ENCODE data around the gene PRDM16. TPM values are rescaled to one million over a fixed set of nuclear protein-coding genes. Genes with fewer than 3 reads are reported as not detected.
"Not testable (repeated sequence)": the region's sequence is repeated elsewhere in the genome, so short reads cannot be mapped to it uniquely, and the experiment has no call there.

The PRDM16 gene
- polyA plus RNA-seq, 2 of the 4 experiments (the other 2 are of a cell fraction): 0.03 to 0.35 TPM

DNA sequence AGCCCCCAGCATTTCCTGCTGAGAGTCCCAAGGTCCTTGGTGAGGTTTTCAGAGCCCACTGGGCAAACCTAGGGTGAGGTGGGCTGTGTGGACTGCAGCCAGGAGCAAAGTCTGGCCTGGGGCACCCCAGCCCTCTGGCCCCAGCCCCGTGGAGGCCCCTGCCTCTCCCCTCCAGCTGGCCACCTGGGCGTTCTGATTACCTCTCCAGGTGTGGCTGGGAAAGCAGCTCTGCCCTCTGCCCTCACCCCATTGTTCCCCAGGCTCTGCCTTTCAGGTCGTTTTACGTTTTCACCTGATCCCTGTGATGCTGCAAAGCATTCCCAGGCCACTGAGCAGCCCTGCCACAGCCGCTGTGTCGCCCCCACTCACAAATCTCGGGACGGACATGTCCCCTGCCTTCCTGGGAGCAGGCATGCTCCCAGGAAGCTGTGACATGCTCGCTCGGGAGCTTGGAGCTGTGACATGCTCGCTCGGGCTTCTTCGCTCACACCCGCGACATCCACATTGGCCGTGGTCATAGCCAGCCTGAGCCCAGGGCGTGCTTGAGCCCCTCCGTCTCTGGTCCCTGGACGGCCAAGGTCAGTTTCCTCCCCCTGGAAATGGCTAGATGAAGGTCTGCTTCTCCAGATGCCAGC, 216.2 kb downstream of the PRDM16 start:
- WGBS (ENCODE audit: missing lambda C conversion rate): 7% methylated on average over 3 of the region's 19 CpGs
- DNase-seq (ENCODE audit: low read depth in 1 of 2, low spot score in 1 of 2) (no peak), ATAC-seq (no peak), FAIRE-seq (no peak)
- POLR2A ChIA-PET: no interaction called here
- Histone ChIP-seq H3K4me3 (no peak overlapping the region), H3K27ac (no peak overlapping the region), H3K4me2 (no peak overlapping the region), H3K4me1 (no peaks in the 10 kb centered on the region), H3K9me3 (no peaks in the 10 kb centered on the region)
- CTCF ChIA-PET: no interaction called here
- TF ChIP-seq SMC3 (IDR thresholded peaks at IDR 0.05) (no peak), FOSB (CRISPR knock-in tag; IDR thresholded peaks at IDR 0.05) (no peak), ZC3H11A (IDR thresholded peaks at IDR 0.05) (no peak), SREBF2 (IDR thresholded peaks at IDR 0.05) (no peak), HOXB5 (CRISPR knock-in tag; IDR thresholded peaks at IDR 0.05) (no peak), BHLHE40 (IDR thresholded peaks at IDR 0.05; ENCODE audit: low read depth, low read length) (no peak), EHMT2 (IDR thresholded peaks at IDR 0.05; ENCODE audit: low read depth) (no peak), RARB (CRISPR knock-in tag; IDR thresholded peaks at IDR 0.05) (no peak), JUN (IDR thresholded peaks at IDR 0.05) (no peak), FOXS1 (CRISPR knock-in tag; IDR thresholded peaks at IDR 0.05) (no peak), PHF8 (IDR thresholded peaks at IDR 0.05; ENCODE audit: borderline replicate concordance, low read depth) (no peak)
- TF ChIP-seq, protein P1, sequence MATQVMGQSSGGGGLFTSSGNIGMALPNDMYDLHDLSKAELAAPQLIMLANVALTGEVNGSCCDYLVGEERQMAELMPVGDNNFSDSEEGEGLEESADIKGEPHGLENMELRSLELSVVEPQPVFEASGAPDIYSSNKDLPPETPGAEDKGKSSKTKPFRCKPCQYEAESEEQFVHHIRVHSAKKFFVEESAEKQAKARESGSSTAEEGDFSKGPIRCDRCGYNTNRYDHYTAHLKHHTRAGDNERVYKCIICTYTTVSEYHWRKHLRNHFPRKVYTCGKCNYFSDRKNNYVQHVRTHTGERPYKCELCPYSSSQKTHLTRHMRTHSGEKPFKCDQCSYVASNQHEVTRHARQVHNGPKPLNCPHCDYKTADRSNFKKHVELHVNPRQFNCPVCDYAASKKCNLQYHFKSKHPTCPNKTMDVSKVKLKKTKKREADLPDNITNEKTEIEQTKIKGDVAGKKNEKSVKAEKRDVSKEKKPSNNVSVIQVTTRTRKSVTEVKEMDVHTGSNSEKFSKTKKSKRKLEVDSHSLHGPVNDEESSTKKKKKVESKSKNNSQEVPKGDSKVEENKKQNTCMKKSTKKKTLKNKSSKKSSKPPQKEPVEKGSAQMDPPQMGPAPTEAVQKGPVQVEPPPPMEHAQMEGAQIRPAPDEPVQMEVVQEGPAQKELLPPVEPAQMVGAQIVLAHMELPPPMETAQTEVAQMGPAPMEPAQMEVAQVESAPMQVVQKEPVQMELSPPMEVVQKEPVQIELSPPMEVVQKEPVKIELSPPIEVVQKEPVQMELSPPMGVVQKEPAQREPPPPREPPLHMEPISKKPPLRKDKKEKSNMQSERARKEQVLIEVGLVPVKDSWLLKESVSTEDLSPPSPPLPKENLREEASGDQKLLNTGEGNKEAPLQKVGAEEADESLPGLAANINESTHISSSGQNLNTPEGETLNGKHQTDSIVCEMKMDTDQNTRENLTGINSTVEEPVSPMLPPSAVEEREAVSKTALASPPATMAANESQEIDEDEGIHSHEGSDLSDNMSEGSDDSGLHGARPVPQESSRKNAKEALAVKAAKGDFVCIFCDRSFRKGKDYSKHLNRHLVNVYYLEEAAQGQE (IDR thresholded peaks at IDR 0.05): no peak
- TF ChIP-seq, protein P2, sequence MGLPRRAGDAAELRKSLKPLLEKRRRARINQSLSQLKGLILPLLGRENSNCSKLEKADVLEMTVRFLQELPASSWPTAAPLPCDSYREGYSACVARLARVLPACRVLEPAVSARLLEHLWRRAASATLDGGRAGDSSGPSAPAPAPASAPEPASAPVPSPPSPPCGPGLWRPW (IDR thresholded peaks at IDR 0.05): no peak
- TF ChIP-seq, protein P3, sequence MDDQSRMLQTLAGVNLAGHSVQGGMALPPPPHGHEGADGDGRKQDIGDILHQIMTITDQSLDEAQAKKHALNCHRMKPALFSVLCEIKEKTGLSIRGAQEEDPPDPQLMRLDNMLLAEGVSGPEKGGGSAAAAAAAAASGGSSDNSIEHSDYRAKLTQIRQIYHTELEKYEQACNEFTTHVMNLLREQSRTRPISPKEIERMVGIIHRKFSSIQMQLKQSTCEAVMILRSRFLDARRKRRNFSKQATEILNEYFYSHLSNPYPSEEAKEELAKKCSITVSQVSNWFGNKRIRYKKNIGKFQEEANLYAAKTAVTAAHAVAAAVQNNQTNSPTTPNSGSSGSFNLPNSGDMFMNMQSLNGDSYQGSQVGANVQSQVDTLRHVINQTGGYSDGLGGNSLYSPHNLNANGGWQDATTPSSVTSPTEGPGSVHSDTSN (IDR thresholded peaks at IDR 0.05): no peak
- TF ChIP-seq, protein P4, sequence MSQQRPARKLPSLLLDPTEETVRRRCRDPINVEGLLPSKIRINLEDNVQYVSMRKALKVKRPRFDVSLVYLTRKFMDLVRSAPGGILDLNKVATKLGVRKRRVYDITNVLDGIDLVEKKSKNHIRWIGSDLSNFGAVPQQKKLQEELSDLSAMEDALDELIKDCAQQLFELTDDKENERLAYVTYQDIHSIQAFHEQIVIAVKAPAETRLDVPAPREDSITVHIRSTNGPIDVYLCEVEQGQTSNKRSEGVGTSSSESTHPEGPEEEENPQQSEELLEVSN (IDR thresholded peaks at IDR 0.05; ENCODE audit: borderline replicate concordance, low read depth): no peak
- TF ChIP-seq, protein P5, sequence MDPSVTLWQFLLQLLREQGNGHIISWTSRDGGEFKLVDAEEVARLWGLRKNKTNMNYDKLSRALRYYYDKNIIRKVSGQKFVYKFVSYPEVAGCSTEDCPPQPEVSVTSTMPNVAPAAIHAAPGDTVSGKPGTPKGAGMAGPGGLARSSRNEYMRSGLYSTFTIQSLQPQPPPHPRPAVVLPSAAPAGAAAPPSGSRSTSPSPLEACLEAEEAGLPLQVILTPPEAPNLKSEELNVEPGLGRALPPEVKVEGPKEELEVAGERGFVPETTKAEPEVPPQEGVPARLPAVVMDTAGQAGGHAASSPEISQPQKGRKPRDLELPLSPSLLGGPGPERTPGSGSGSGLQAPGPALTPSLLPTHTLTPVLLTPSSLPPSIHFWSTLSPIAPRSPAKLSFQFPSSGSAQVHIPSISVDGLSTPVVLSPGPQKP (IDR thresholded peaks at IDR 0.05; ENCODE audit: low read depth, low read length): no peak
- TF ChIP-seq, protein P6, sequence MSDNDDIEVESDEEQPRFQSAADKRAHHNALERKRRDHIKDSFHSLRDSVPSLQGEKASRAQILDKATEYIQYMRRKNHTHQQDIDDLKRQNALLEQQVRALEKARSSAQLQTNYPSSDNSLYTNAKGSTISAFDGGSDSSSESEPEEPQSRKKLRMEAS (IDR thresholded peaks at IDR 0.05): no peak

DNA sequence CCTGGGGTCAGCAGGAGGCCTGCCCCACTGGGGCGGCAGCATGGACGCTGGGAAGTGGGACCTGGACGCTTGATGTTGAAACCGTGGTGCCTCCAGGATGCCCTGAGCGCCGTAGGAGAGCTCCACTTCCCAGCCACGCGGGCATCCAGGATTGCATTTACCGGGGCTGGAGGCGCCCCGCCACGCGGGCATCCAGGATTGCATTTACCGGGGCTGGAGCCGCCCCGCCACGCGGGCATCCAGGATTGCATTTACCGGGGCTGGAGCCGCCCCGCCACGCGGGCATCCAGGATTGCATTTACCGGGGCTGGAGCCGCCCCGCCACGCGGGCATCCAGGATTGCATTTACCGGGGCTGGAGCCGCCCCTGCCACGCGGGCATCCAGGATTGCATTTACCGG, 218.1 kb downstream of the PRDM16 start:
- H3K4me1 ChIP-seq; H3K9me3 ChIP-seq; DNase-seq (ENCODE audit: low read depth in 1 of 2, low spot score in 1 of 2); H3K4me2 ChIP-seq; CTCF ChIA-PET; POLR2A ChIA-PET; FAIRE-seq; H3K27ac ChIP-seq; ATAC-seq; H3K4me3 ChIP-seq: not testable (repeated sequence)
- WGBS (ENCODE audit: missing lambda C conversion rate): no CpG with 5 or more reads among the region's 33 CpGs

Measured in A549 (cell line).